ENCODE data around the gene TMEM163. TPM values are rescaled to one million over a fixed set of nuclear protein-coding genes. Genes with fewer than 3 reads are reported as not detected.
A peak's percentile ranks its signal among the peaks of the same experiment; 100 is the strongest.

Gene TMEM163
- total RNA-seq, 1 experiment from 2014 or later = 0.78 TPM

DNA sequence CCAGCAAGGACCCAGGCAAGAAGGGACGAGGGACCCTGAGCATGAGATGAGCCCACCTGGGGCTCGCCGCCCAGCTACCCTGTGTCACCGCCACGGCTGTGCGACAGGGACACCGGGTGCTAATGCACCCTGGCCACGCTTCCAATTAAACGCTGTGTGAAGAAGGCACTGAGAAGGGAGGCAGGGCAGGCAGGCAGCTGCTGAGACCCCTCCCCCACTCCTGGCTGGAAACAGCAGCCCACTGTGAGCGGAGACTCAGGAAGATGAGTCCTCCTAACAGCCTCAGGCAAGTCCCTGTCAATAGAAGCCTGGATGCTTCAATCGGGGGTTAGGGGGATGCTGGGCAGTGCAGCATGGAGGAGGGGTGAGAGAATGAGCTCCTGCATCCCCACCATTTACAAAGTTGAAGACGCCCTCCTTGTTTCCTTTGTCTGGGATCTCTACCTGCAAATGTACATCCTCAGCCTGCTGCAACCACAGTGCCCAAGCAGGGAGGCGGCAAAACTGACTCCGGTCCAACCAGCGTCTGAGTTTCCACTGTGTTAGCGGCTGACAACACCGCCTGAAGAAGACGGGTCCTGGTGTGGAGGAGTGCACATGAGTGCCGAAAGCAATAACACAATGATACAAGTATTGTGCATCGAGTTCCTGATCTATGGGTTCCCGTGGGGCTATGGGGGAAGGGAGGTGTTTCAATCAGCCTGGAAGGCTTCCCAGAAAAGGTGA is 12.8 kb downstream of the TMEM163 start:
- in situ Hi-C loops (cut with HindIII; ENCODE audit: low pct_unique_long_range_greater_than_20kb, low sequenced_read_pairs) = no loop called here
- DNase-seq (ENCODE audit: low read depth) = no peak

DNA sequence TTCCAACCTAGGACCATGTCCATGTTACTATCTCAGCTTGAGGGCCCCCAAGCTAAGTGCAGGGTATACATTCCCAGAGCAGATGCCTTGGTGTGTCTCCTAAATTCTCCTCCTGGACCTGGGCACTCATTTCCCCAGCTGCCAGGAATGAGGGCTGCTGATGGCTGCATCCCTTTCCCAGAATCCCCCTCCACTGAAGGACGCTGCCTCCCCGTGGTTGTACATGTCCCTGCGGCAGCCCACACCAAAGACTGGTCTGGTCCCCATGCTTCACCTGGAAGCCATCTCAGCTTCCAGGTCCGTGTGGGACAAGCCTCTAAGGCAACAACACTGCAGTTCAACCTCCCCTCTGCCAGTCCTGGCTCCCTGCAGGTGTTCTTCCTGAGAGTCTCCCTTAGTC is 14.6 kb downstream of the TMEM163 start:
- no peak for DNase-seq (ENCODE audit: low read depth)
- in situ Hi-C loops (cut with HindIII; ENCODE audit: low pct_unique_long_range_greater_than_20kb, low sequenced_read_pairs) = no loop called here

DNA sequence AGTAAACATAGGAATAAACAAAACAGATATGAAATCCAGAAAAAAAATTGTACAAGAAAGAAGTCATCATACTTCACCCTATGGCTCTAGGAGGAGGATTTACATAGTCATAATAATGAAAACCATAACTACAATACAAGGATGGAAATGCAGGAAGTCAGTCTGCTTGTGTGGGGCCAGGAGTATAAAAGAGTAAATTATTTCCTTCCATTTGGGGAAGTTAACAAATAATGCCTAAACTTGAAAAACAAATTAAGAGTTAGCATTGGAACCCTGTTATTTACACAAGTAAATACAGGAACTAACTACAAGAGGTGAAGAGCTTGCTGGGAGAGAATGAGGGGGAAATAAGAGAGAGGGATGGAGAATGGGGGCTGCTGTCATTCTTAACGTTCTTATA is 15.4 kb downstream of the TMEM163 start:
- DNase-seq (ENCODE audit: low read depth) = no peak
- in situ Hi-C loops (cut with HindIII; ENCODE audit: low pct_unique_long_range_greater_than_20kb, low sequenced_read_pairs) = no loop called here

DNA sequence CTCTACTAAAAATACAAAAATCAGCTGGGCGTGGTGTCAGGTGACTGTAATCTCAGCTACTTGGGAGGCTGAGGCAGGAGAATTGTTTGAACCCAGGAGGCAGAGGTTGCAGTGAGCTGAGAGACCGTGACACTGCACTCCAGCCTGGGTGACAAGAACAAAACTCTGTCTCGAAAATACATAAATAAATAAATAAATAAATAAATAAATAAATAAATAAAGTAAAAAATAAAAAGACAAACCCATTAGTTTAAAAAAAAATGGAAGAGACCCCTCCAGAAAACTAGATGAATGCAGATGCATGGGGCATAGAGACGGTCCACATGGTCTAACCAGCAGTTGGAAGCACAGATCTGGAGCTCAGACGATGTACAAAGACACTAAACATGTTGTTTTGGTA is 18.1 kb downstream of the TMEM163 start:
- in situ Hi-C loops (cut with HindIII; ENCODE audit: low pct_unique_long_range_greater_than_20kb, low sequenced_read_pairs) = no loop called here
- DNase-seq (ENCODE audit: low read depth) = no peak

DNA sequence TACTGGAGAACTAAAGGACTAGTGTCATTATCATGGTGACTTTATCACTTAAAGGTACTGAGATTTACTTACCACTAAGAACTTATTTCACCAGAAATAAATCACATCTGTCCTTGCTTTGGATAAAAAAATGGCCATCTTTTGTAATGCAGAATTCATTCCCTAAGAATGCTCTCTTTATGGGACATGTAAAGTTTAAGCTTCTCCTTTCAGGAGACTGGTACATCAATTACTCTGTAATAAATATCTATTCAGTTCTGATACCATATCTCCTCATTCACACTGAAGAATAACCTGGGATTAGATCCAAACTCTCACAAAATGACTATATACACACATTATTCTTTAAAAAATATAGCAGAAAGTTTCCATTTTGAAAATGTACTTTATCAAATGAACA is 24.4 kb downstream of the TMEM163 start:
- in situ Hi-C loops (cut with HindIII; ENCODE audit: low pct_unique_long_range_greater_than_20kb, low sequenced_read_pairs) = no loop called here
- no peak for DNase-seq (ENCODE audit: low read depth)

DNA sequence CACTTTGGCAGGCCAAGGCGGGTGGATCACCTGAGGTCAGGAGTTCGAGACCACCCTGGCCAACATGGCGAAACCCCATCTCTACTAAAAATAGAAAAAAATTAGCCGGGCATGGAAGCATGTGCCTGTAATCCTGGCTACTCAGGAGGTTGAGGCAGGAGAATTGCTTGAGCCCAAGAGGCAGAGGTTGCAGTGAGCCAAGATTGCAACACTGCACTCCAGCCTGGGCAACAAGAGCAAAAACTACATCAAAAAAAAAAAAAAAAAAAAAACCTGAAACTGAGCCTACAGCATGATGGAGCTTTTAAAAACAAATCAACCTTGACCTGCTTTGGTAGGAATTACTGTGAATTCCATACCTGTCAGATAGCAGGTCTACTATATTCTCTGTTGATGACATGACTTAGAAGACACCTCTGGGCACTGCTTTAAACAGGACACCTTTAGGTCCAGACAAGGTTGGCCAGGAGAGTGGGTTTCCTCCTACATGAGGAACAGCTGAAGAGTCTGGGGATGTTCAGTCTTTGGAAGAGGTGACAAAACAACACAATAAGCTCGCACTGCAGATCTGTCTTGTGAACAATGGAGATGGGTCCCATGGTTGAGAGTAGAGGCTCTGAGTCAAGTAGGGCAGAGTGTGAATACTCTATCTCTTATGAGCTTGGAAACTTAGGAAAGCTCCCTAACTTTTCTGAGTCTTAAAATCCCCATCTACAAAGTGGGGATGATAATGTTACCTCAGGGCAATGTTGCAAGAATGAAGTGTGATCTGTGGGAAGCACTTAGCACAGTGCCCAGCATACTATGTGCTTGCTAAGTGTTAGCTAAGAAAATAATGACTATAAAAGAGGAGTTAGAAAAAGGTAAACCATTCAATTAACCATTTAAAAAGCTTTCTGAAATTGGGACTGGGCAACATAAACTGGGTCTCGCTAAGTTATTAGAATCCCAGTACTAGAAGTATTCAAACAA is 25.2 kb downstream of the TMEM163 start:
- in situ Hi-C loops (cut with HindIII; ENCODE audit: low pct_unique_long_range_greater_than_20kb, low sequenced_read_pairs) = no loop called here
- no peak for DNase-seq (ENCODE audit: low read depth)

DNA sequence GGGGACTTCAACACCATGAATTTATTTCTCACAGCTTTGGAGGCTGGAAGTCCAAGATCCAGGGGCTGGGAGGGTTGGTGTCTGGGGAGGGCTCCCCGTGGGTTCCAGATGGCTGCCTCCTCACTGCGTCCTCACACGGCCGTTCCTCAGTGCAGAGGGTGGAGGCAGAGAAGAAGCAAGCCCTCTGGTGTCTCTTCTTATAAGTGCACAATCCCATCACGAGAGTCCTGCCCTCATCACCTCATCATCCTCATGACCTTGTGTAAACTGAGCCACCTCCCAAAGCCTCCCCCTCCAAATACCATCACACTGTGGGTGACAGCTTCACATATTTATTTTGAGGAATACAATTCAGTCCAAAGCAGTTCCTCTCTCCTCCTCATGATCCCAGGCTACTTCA is 26.3 kb downstream of the TMEM163 start:
- in situ Hi-C loops (cut with HindIII; ENCODE audit: low pct_unique_long_range_greater_than_20kb, low sequenced_read_pairs) = no loop called here
- no peak for DNase-seq (ENCODE audit: low read depth)

DNA sequence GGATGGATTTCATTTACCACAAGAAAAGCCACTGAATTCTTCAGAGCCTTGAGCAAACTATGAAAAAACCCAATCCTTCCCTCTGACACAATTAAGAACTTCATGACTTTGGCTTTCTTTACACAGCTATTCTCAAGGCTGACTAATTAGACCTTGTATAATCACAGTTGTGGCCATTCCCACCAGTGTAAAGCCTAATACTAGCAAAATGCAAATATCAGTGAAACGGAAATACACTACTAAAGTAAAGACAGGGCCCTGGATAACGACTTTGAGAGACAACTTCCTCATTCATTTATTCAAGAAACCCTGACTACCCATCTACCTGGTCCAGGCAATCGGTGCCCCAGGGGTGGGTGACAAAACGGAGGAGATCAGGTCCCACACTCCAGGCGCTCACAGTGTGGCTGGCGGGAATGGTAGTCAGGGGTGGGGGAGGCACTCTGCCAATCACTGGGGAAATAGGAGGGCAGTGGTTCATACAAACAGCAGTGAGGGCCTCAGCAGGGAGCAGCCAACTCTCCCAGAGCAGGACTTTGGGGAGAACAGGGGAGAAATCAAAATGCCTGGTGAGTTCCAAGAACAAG is 28.1 kb downstream of the TMEM163 start:
- no peak for DNase-seq (ENCODE audit: low read depth)
- in situ Hi-C loops (cut with HindIII; ENCODE audit: low pct_unique_long_range_greater_than_20kb, low sequenced_read_pairs) = no loop called here

DNA sequence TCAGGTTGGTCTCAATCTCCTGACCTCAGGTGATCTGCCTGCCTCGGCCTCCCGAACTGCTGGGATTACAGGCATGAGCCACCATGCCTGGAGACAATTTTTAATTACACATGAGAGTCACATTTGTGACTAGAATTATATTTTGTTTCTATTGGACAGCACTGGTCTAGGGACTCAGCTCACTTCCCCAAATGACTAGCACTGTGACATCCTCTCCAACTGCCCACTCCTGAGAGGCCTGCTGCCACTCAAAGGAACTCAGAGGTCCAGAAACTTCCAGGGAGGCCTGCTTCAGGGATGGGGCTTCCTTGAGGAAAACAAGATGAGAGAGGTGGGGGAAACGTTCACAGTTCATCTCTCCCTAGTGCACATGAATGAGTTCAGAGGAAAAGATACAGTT is 29.5 kb downstream of the TMEM163 start:
- in situ Hi-C loops (cut with HindIII; ENCODE audit: low pct_unique_long_range_greater_than_20kb, low sequenced_read_pairs) = no loop called here
- DNase-seq (ENCODE audit: low read depth) = no peak

DNA sequence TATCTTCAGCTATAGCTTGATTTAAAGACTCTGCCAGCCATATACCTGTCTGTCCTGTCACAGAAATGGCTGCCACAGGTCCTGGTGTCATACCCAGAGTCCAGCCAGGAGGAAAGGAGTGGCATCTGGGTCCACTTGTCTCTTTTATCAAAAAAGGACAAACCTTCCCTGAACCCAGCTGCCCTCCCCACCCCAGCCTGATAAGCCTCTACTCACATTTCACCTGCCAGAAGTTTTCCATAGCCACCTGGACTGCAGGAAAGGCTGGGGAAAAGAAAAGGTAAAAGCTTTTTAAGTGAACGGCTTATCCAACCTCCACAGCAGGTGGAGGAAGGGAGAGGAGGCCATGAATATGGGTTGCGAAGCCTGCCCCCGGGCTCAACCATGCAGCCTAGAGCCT is 32.8 kb downstream of the TMEM163 start:
- in situ Hi-C loops (cut with HindIII; ENCODE audit: low pct_unique_long_range_greater_than_20kb, low sequenced_read_pairs) = no loop called here
- no peak for DNase-seq (ENCODE audit: low read depth)

DNA sequence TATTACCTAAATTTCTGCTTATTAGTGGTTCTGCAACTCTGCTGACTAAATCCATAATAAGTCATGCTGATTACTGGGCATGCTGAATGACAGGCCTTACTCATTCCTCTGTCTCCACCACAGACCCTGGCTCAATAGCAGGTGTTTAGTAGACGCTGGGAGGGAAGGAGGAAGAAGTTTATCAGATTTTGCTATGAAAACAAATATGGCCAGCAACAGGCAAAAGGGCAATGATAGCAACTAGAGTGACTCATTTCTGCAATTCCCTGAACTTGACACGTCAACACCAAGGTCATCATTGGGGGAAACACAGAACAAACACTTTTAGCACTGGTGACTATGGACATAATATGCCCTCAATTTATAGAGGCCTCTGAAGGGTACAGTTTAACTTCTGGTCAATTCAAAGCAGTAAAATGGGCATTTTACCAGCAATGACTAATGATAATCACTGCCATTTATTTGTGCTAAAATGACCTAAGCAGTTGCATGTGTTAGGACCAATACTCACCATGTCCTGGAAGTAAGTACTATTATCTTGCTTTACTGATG is 35.2 kb downstream of the TMEM163 start:
- in situ Hi-C loops (cut with HindIII; ENCODE audit: low pct_unique_long_range_greater_than_20kb, low sequenced_read_pairs) = no loop called here
- DNase-seq (ENCODE audit: low read depth) = peak; percentile 76

DNA sequence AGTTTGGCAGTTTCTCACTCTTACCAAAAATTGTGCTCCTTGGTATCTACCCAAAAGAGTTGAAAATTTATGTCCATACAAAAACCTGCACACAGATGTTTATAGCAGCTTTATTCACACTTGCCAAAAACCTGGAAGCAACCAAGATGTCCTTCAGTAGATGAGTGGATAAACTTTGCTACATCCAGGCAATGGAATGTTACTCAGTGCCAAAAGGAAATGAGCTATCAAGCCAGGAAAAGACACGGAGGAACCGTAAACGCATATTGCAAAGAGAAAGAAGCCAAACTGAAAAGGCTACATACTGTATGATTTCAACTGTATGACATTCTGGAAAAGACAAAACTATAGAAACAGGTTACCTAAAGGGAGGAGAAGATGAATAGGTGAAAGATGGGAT is 36.1 kb downstream of the TMEM163 start:
- DNase-seq (ENCODE audit: low read depth) = no peak
- in situ Hi-C loops (cut with HindIII; ENCODE audit: low pct_unique_long_range_greater_than_20kb, low sequenced_read_pairs) = no loop called here

DNA sequence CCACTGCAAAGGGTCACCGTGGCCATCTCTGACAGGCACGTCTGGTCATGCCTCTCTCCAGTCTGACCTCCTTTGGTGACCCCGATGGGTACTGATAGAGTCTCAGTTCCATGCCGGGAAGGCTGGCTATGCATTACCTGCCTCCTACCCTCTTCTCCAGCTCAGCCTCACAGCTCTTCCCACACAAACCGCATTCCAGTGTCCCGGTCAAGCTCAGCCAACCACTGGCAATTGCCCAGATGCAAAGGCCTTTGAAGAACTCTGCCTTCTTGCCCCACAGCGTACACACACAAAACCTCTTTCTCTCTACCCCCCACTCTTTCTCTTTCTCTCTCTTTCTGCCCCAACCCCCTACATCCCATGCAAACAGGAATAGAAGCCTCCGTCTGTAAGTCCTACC is 37.6 kb downstream of the TMEM163 start:
- in situ Hi-C loops (cut with HindIII; ENCODE audit: low pct_unique_long_range_greater_than_20kb, low sequenced_read_pairs) = no loop called here
- DNase-seq (ENCODE audit: low read depth) = no peak

DNA sequence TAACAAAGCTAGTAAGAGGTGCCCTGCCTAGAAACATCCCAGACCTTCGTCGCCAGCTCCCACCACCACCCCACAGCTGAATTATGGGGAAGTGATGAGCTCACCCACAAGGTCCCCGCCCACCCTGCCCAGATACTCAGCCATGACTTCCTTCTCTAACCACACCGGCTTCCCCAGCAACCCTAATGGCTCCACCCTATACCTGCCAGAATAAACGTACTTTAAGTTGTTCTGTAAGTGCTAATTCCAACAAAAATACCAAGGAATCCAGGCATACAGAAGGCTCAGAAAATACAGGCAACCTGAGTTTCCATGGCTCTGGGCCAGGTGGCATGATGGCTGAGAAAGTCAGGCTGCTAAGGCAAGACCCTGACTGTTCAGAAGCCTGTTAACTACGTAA is 39.1 kb downstream of the TMEM163 start:
- in situ Hi-C loops (cut with HindIII; ENCODE audit: low pct_unique_long_range_greater_than_20kb, low sequenced_read_pairs) = no loop called here

DNA sequence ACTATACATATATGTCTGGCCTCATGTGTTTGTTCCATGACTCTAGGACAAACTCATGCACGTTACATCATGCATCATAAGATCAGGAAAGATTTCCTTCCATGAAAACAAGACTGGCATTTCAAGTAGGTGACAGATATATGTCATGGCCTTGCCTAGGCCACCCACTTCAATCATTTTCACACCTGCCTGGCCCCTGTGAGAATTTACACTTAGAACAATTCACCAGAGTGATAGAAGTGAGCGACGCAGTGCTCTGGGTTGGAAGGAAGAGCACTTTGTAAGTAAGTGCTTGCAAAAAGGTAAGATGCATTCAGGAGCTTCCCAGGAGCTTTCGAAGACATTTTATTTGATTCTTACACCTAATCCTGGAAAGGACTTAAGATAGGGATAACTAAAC is 39.5 kb downstream of the TMEM163 start:
- in situ Hi-C loops (cut with HindIII; ENCODE audit: low pct_unique_long_range_greater_than_20kb, low sequenced_read_pairs) = no loop called here

More for the DNA sequence above, 39.1 kb downstream of the TMEM163 start:
- DNase-seq (ENCODE audit: low read depth) = no peak

DNA sequence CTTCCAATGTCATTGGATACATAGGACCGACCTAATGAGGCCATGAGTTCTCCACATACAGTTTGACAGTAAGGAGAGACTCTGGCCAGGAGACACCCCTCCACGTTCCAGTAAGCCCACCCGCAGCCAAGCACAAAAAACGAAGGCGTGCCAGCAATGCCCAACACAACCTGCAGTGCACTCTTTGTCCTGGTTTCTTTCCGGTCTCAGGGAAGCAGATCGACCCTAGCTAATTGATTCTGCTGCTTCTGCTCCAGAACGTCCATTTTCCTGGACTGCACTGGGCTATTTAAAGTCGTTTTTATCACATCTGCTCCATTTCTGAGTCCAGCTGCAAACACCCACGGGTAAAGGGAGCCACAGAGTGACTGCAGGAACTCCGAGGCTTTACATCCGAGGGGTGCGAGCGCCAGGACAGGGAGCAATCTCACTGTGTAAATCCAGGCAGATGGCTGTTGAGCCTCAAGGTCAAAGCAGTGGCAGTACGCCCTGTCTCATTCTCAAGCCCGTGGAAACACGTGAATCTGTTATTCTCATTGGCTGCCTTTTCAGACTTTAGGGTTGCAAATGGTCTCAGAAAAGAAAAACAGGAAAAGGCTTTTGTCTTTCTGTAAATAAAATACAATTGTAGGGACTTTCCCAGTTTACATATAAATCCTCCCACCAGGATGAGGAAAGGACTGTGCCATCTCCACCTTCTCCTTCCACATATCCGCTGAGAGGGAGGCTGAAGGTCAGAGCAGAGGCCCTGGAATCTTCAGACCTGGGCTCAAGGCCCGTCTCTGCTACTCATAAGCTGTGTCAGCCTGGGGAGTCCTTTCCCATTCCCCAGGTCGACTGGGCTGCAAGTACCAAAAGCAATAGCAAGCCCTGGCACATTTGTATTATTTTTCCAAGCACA is 40.7 kb downstream of the TMEM163 start:
- in situ Hi-C loops (cut with HindIII; ENCODE audit: low pct_unique_long_range_greater_than_20kb, low sequenced_read_pairs) = no loop called here
- DNase-seq (ENCODE audit: low read depth) = no peak

More for the DNA sequence above, 39.5 kb downstream of the TMEM163 start:
- DNase-seq (ENCODE audit: low read depth) = no peak

DNA sequence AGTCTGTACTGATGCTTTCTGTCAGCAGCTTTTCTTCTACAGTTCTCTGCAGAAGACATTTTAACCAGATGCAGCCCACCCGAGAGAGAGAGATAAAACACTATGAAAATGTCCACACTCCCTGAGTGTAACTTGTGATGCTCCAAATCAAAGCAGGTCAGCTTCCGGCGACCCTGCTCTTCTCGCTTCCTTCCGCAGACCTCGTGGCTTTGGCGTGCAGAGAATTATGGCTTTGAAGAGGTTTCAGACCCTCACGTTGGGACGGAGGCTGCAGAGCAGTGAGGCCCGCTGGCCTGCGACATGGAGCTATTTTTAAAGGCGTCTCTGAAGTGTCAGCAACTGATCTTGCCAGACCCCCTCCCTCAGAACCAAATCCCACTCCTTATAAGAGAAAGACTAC is 41.8 kb downstream of the TMEM163 start:
- DNase-seq (ENCODE audit: low read depth) = no peak
- in situ Hi-C loops (cut with HindIII; ENCODE audit: low pct_unique_long_range_greater_than_20kb, low sequenced_read_pairs) = no loop called here

DNA sequence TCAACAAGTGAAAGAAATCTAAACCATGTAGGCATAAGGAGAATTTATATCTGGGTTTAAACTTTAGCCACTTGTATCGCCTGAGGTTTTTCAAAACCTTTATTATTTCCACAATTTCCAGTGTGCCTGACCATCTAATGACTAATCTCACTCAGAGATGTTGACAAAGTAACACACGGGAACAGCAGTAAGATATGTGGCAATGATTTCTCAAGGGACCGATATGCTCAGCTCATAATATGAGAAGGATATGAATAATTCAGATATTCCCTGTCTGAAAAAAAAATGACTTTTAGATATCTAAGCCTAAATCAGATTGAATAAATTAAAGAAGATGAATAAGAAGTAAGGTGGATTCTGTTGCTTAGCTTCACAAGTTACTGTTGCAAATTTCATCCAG is 43.5 kb downstream of the TMEM163 start:
- in situ Hi-C loops (cut with HindIII; ENCODE audit: low pct_unique_long_range_greater_than_20kb, low sequenced_read_pairs) = no loop called here
- no peak for DNase-seq (ENCODE audit: low read depth)

All from Caki2 (cell line).